Panc1 (cell line): Measurements from ENCODE around the gene LNX2. TPM values are rescaled to one million over a fixed set of nuclear protein-coding genes. Genes with fewer than 3 reads are reported as not detected.

Source experiments
- ATAC-seq: fragments of 200-7000 bp; cut with Tn5 transposase; 2 replicates; pipeline ENCODE4 v1.9.1; 2020; ENCODE audit warnings: mild to moderate bottlenecking, moderate library complexity
- BruUV-seq: library from RNA; stranded (reverse); fragments of 400-500 nt; replicated peaks from 2 replicates; lab custom pipeline; 2021; lab: Mats Ljungman, UMichigan
- CTCF ChIA-PET: fragments of 300-600 bp; sonication (Branson Sonifier 250); formaldehyde crosslinking; loops from one replicate; lab custom pipeline; 2022; ENCODE audit warnings: antibody characterized with exemption; lab: Charles Lee
- POLR2A ChIA-PET: fragments of 300-600 bp; sonication (Branson Sonifier 250); formaldehyde crosslinking; loops from one replicate; lab custom pipeline; 2022; ENCODE audit warnings: antibody characterized with exemption; lab: Charles Lee
- DNase-seq: peaks from one replicate; pipeline ENCODE4 v3.0.0-alpha.2; 2010; ENCODE audit warnings: low read depth, low spot score
- H3K27ac ChIP-seq: 2 replicates; pipeline ENCODE4 v1.5.1; 2011; ENCODE audit warnings: mild to moderate bottlenecking, low read length, inconsistent platforms
- H3K27me3 ChIP-seq: fragments of 200-500 bp; sonication (Bioruptor generic); 2 replicates; pipeline ENCODE4 v1.6.0; 2014; ENCODE audit warnings: low read length, inconsistent platforms; ENCODE audit not compliant: control insufficient read depth, insufficient read depth
- H3K36me3 ChIP-seq: fragments of 200-500 bp; sonication (Bioruptor generic); 2 replicates; pipeline ENCODE4 v1.5.1; 2014; ENCODE audit warnings: inconsistent platforms, mild to moderate bottlenecking, low read length, moderate library complexity; ENCODE audit not compliant: control insufficient read depth, insufficient read depth
- H3K4me1 ChIP-seq: 2 replicates; pipeline ENCODE4 v1.5.1; 2011; ENCODE audit warnings: inconsistent platforms, mild to moderate bottlenecking, low read length, moderate library complexity; ENCODE audit not compliant: control insufficient read depth, insufficient read depth
- H3K4me3 ChIP-seq, 2 experiments: 2 replicates each; pipeline ENCODE4 v1.5.1; 2011 to 2012; ENCODE audit warnings: low read depth in 2 of 2, low read length in 2 of 2, mild to moderate bottlenecking in 2 of 2, inconsistent platforms in 1 of 2, moderate library complexity in 1 of 2
- H3K9me3 ChIP-seq: fragments of 200-500 bp; sonication (Bioruptor generic); 2 replicates; pipeline ENCODE4 v1.5.1; 2014; ENCODE audit warnings: low read depth, mild to moderate bottlenecking, inconsistent platforms, low read length, moderate library complexity; ENCODE audit not compliant: control insufficient read depth, insufficient read depth
- POLR2AphosphoS5 ChIP-seq: IDR thresholded peaks from 2 replicates; pipeline ENCODE4 v1.6.1; 2012; ENCODE audit warnings: mild to moderate bottlenecking, low read depth, low read length, moderate library complexity
- SIN3A ChIP-seq: IDR thresholded peaks from 2 replicates; pipeline ENCODE4 v1.6.1; 2012; ENCODE audit warnings: low read depth, mild to moderate bottlenecking, low read length, moderate library complexity, borderline replicate concordance; ENCODE audit not compliant: insufficient read depth
- TCF7L2 ChIP-seq: IDR thresholded peaks from 2 replicates; pipeline ENCODE4 v1.6.1; 2011; ENCODE audit warnings: mild to moderate bottlenecking, low read depth, low read length, inconsistent platforms
- in situ Hi-C: cut with HindIII; loops from 2 replicates; pipeline ENCODE4 v1.10.0; 2016; ENCODE audit warnings: low sequenced_read_pairs, low pct_unique_long_range_greater_than_20kb
- intact Hi-C: fragments of 100-400 bp; cut with micrococcal nuclease; formaldehyde crosslinking; loops from one replicate; pipeline ENCODE4 v1.10.0; 2022; ENCODE audit not compliant: unreplicated experiment
- total RNA-seq: library from RNA; stranded (reverse); gene quantifications from one replicate; pipeline ENCODE4 v1.2.1, GENCODE V29; 2021; ENCODE audit not compliant: unreplicated experiment
- TF ChIP-seq, protein P1 (sequence below), 2 experiments: IDR thresholded peaks; 2 replicates each; pipeline ENCODE4 v1.6.1; 2011 to 2012; ENCODE audit warnings: low read depth in 2 of 2, control low read depth in 1 of 2, low read length in 1 of 2, mild to moderate bottlenecking in 1 of 2, moderate library complexity in 1 of 2; ENCODE audit not compliant: insufficient read depth in 1 of 2
- TF ChIP-seq, protein P2 (sequence below): fragments of 450-650 bp; IDR thresholded peaks from 2 replicates; pipeline ENCODE4 v1.5.1; 2017; ENCODE audit warnings: mild to moderate bottlenecking

Gene LNX2
- total RNA-seq, 1 experiment from 2014 or later: 11.6 TPM

DNA sequence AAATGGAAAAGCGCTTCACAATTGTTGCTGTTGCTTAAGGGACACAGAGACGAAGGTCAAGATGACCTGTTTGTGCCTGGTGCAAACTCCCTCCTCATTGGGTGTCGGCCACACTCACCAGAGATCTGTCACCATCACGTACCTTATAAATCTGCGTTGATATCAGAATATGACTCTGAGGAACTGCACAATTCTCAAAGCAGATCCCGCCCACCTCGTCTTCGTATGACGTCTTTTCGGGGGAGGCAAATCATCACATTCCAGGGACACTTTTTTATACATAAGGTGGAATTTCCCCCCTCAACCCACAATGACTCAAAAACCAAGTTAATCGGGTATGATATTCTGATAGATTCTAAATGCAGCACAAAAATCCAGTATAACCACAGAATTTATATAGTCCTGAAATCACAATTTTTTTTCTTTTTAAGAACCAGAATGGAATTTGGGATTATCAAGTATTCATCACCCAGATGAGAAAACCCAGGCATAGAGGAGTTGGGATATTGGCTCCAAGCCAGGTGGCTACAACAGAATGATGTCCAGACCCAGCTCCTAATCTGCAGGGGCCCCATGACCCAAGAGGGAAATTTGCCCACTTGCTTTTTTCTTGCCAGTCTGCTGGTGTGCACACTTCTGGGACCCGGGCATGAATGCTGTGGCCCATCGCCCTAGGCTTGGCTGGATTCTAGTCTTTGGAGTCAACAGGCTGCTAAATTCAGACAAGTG, 119.4 kb downstream of the LNX2 start:
- H3K9me3 ChIP-seq: no peaks in the 10 kb centered on the region
- TF ChIP-seq, protein P1, sequence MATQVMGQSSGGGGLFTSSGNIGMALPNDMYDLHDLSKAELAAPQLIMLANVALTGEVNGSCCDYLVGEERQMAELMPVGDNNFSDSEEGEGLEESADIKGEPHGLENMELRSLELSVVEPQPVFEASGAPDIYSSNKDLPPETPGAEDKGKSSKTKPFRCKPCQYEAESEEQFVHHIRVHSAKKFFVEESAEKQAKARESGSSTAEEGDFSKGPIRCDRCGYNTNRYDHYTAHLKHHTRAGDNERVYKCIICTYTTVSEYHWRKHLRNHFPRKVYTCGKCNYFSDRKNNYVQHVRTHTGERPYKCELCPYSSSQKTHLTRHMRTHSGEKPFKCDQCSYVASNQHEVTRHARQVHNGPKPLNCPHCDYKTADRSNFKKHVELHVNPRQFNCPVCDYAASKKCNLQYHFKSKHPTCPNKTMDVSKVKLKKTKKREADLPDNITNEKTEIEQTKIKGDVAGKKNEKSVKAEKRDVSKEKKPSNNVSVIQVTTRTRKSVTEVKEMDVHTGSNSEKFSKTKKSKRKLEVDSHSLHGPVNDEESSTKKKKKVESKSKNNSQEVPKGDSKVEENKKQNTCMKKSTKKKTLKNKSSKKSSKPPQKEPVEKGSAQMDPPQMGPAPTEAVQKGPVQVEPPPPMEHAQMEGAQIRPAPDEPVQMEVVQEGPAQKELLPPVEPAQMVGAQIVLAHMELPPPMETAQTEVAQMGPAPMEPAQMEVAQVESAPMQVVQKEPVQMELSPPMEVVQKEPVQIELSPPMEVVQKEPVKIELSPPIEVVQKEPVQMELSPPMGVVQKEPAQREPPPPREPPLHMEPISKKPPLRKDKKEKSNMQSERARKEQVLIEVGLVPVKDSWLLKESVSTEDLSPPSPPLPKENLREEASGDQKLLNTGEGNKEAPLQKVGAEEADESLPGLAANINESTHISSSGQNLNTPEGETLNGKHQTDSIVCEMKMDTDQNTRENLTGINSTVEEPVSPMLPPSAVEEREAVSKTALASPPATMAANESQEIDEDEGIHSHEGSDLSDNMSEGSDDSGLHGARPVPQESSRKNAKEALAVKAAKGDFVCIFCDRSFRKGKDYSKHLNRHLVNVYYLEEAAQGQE (IDR thresholded peaks at IDR 0.05; ENCODE audit: insufficient read depth in 1 of 2, low read depth in 2 of 2, low read length in 1 of 2): no peak
- TF ChIP-seq, protein P2, sequence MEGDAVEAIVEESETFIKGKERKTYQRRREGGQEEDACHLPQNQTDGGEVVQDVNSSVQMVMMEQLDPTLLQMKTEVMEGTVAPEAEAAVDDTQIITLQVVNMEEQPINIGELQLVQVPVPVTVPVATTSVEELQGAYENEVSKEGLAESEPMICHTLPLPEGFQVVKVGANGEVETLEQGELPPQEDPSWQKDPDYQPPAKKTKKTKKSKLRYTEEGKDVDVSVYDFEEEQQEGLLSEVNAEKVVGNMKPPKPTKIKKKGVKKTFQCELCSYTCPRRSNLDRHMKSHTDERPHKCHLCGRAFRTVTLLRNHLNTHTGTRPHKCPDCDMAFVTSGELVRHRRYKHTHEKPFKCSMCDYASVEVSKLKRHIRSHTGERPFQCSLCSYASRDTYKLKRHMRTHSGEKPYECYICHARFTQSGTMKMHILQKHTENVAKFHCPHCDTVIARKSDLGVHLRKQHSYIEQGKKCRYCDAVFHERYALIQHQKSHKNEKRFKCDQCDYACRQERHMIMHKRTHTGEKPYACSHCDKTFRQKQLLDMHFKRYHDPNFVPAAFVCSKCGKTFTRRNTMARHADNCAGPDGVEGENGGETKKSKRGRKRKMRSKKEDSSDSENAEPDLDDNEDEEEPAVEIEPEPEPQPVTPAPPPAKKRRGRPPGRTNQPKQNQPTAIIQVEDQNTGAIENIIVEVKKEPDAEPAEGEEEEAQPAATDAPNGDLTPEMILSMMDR: no peak
- TF ChIP-seq POLR2AphosphoS5: no peak
- no peak for TF ChIP-seq TCF7L2
- no peak for TF ChIP-seq SIN3A
- POLR2A ChIA-PET: no interaction called here
- ATAC-seq (no peak), DNase-seq (no peak)
- H3K4me3 ChIP-seq: no peak overlapping the region
- intact Hi-C loops (no loop called here), in situ Hi-C loops (no loop called here)
- CTCF ChIA-PET: no interaction called here
- no peaks in the 10 kb centered on the region for H3K36me3 ChIP-seq
- H3K27me3 ChIP-seq: no peaks in the 10 kb centered on the region
- H3K4me1 ChIP-seq: no peaks in the 10 kb centered on the region
- no peak overlapping the region for H3K27ac ChIP-seq
- BruUV-seq: no TSS peak

DNA sequence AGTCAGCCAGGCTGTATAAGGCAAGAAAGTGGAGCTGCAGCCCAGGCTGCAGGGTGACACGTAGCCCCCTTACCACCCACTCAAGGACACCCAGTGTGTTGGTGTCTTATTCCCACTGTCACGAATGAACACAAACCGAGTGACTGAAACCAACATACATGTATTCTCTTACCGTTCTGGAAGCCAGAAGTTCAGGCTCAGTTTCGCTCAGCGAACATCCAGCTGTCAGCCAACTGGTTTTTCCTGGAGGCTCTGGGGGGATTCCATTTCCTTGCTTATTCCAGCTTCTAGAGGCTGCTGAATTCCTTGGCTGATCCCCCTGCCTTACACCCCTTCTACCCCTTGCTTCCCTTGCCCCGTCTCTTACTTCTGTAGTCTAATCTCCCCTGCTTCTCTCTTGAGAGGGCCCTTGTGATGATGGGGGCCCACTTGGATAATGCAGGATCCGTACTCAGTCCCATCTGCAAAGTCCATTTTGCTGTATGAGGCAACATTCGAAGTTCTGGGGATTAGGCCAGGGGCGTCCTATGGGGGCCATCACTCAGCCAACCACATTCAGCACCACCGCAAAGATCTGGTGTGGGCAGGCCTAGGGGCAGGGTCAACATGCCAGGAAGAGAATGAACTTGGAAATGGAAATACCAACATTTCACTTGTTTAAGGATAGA, 122.6 kb downstream of the LNX2 start:
- in situ Hi-C loops: no loop called here
- Histone ChIP-seq H3K36me3 (no peaks in the 10 kb centered on the region), H3K4me1 (no peaks in the 10 kb centered on the region), H3K27me3 (no peaks in the 10 kb centered on the region), H3K27ac (no peak overlapping the region), H3K9me3 (no peaks in the 10 kb centered on the region), H3K4me3 (no peak overlapping the region)
- BruUV-seq: no TSS peak
- ATAC-seq (no peak), DNase-seq (no peak)
- ChIA-PET CTCF (no interaction called here), POLR2A (no interaction called here)
- TF ChIP-seq TCF7L2 (no peak), SIN3A (no peak)
- TF ChIP-seq, protein P2: no peak
- intact Hi-C loops: no loop called here
